ENCODE results near the gene VSIG8. TPM values are rescaled to one million over a fixed set of nuclear protein-coding genes. Genes with fewer than 3 reads are reported as not detected.

VSIG8 gene
- total and polyA plus RNA-seq, 2 of the 8 experiments (the other 6 are each of a cell fraction or from before 2014, with no cell fraction given): not detected

DNA sequence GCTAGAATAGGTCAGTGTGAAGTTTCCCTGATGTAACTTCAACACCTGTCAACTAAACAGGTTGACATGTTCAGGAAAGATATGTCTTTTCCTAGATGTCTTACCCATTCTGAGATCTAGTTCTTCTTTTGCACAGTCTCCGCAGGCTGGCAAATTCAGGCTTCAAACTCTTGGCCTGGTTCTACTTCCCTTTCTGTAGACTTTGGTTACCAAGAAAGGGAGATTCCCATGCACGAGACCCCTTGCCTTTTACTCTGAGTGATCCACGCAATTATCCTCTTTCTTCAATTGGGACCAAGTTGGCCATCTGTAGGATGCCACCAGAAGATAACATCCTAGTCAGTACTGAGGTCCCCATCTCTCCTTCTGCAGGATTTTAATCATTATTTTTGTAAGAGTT lies 35.5 kb upstream of the VSIG8 start (continued):
- no peak for TF ChIP-seq EZH2 (IDR thresholded peaks at IDR 0.05; ENCODE audit: low read depth, low read length, severe bottlenecking)
